ENCODE results near the gene SERF1B.
"Not testable (repeated sequence)": the region's sequence is repeated elsewhere in the genome, so short reads cannot be mapped to it uniquely, and the experiment has no call there.

Gene SERF1B

DNA sequence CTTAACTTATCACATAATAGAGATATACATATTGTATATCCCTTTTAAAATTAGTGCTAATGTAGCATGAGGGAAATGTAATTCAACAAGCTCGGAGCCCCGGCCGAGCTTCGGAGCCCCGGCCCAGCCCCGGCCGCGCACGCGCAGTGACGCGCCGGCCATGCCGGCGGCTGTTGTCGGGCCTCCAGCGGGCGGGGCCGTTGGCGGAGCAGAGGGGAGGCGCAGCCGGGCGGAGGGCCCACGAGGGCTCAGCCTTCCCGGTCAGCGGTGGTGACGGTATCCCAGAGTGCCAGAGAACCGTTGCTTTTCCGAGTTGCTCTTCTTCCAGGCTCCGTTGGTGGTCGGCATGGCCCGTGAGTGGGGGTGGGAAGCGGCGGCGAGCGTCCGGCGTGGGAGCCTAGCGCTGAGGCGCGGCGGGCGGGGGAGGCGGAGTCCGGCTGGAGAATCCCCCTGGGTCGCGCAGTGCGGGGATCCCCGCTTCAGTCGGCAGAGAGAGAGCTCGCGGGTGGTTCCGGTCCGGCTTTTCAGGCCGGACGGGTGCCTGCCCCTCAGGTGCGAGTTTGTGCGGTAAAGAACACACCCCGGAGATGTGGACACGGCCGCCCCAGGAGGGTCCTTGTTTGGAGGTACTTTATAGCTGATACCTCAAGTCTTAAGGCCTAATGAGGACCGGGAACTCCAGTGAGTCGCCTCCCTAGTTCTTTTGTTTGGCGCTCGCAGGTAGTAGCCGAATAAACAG is at the start of gene SERF1B:
Gene SERF1B (plus strand): TSS at position 146 of the 739 bp plus-strand sequence. CDS start 201 bp downstream, at position 347.
- DNase-seq = not testable (repeated sequence)

DNA sequence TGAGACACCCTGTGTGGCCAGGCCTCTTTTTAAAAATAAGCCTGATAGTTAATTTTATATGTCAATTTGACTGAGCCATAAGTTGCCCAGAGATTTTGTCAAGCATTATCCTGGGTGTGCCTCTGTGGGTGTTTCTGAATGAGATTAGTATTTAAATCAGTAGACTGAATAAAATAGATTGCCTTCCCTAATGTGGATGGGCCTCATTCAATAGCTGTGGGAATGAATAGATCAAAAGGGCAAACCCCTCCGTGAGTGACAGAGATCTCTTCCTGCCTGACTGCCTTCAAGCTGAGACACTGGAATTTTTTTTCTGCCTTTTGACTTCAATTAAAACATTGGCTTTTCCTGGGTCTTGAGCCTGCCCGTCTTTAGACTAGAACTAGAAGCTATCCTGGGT is 33.3 kb upstream of the SERF1B start:
- DNase-seq = not testable (repeated sequence)

DNA sequence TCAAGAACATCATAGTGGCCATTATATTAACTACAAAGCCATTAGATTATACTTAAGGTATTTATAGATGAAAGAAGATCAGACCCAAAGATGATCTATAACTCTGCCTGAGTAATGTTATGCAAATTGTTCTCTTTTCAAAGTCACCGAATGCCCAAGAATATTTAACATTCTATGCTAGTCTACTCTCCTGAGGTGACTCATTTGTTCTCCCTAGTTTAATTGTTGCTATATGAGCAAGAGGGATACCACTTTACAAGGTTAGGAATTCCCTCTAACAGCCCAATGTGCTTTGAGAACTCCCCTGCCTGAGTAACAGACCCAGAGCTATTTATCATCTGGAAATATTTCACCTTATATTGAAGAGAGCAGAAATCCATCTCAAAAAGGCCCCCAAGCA is 29.5 kb upstream of the SERF1B start:
- not testable (repeated sequence) for DNase-seq

DNA sequence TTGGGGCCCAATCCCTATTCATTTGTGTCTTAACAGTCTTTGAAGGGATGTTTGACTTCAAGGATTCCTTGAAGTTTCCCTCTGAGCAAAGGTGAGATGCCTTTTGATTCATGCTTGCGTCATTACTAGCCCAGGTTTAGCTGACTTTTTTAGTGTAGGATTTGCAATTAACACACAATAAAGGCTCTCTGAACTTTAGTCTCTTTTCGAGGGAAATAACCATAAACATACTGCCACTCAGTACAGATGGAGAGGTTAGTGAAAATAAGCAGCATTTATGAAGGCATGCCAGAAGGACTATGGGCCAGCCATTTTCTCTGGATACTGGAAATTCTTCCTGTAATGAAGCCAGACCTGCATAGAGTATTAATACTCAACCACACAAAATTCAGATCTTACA is 4.4 kb upstream of the SERF1B start:
- not testable (repeated sequence) for DNase-seq

DNA sequence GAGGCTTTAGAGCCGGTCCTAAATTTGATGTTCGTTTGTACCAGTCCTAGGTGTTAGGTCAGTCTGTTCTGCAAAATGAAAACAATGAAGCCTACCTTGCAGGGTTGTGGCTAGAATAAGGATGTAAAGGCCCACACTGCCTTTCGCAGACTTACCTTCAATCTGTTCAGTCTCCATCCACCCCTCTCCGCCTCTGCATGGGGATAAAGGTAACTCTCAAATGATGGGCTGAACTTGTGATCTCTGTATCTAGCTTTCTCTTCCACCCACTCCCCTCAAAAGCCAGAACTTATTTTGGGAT is 744 bp downstream of the SERF1B start:
- not testable (repeated sequence) for DNase-seq

DNA sequence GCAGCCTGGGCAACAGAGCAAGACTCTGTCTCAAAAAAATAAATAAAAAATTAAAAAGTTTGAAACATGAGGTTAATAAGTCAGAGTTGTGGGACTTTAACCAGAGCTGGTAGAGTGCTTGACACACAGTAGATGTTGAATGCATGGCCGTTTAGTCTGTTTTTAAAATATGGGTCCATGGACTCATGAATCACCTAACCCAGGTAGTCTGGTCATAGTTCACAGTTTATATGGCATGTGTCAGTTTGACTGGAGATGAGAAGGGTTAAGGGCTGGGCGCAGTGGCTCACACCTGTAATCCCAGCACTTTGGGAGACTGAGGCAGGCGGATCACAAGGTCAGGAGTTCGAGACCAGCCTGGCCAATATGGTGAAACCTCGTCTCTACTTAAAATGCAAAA is 6.2 kb downstream of the SERF1B start:
- not testable (repeated sequence) for DNase-seq

DNA sequence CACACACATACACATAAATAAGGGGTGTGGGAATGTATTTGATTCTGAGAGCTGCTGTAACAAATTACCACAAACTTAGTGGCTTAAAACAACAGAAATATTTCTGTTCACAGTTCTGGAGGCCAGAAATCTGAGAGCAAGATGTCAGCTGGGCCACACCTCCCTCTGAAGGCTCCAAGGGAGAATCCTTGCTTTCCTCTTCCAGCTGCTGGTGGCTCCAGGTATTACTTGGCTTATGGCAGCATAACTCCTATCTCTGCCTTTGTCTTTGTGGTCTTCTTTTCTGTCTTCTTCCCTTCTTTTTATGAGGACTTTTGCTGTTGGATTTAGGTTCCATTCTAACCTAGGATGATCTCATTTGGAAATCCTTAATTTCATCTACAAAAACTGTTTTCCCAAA is 16.4 kb downstream of the SERF1B start:
- DNase-seq = not testable (repeated sequence)

DNA sequence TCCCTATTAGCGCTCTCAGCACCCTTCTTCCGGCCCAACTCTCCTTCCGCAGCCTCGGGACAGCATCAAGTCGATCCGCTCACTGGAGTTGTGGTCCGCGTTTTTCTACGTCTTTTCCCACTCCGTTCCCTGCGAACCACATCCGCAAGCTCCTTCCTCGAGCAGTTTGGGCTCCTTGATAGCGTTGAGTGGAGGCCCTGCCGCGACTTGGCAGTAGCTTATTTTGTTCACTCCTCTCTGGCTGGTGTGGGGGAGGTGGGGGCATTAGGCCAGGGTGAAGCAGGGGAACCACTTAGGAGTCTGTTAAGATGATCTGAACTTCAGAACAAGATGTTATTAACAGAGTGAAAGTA is 24.7 kb downstream of the SERF1B start:
- DNase-seq = not testable (repeated sequence)

DNA sequence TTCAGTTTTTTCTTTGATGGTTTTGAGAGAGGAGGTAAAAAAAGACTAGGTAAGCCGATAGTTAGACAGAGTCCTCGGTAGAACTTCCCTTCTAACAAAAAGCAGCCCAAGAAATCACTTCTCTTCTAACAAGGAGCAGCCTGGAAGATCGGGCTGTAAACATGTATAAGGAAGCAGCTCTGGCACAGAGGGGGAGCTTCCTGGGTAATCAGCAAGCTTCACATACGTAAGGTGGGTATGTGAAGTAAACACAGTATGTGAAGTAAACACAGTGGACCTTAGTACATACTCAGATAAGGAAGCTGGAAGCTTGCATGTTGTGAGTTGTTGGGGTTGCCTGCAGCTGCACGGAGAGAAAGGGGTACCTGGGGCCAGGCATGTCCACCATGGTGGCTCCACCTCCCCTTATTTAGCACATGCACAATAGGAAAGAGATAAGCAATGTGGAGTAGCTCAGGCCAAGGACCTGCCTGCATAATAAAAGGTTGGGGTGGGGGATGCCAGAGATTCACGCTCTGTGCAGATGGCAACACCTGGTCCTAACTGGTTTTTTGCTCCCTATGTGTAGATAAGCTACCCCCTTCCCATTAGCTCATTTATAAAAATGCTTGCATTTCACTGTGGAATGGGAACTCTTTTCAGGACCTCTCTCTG is 31.4 kb downstream of the SERF1B start:
- not testable (repeated sequence) for DNase-seq

DNA sequence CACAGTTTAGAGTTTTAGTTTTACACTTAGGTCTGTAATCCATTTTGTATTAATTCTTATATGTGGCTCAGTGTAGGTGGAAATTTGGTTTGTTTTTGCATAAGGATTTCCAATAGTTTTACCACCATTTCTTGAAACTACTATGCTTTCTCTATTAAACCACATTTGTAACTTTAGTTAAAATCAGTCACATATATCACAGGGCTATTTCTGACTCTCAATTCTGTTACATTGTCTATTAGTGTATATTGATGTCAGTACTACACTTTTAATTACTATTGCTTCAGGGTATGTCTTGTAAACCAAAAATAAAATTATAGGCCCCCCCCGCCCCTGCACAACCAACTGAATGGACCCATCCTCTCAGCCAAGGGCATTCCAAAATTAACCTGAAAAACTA is 32.1 kb downstream of the SERF1B start:
- not testable (repeated sequence) for DNase-seq

DNA sequence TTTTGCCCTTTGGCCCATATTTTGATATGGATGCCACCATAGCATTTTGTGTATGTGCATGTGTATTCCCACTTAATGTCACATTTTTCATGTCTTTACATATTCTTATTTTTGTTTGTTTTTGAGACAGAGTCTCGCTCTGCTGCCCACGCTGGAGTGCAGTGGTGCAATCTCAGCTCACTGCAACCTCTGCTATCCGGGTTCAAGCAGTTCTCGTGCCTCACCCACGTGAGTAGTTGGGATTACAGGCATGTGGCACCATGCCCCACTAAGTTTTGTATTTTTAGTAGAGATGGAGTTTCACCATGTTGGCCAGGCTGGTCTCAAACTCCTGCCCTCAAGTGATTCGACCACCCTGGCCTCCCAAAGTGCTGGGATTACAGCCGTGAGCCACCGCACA is 52.6 kb downstream of the SERF1B start:
- not testable (repeated sequence) for DNase-seq

DNA sequence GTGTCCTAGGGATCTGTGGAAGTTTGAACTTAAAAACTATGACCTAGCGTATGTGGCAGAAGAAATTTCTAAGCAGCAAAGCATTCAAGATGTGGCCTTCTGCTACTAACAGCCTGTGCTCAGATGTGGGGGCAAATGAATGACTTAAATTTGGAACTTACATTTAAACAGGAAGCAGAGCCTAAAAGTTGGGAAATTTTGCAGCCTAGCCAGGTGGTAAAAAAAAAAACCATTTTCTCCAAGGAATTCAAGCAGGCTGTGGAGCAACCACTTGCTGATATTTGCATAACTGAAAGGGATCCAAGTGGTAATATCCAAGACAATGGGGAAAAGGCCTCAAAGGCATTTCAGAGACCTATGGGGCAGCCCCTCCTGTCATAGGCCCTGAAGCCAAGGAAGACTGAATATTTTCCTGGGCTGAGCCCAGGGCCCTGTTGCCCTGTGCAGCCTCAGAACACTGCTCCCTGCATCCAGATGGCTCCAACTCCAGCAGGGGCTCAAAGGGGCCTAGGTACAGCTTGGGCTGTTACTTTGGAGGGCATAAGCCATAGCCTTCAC is 63.9 kb downstream of the SERF1B start:
- DNase-seq = not testable (repeated sequence)

DNA sequence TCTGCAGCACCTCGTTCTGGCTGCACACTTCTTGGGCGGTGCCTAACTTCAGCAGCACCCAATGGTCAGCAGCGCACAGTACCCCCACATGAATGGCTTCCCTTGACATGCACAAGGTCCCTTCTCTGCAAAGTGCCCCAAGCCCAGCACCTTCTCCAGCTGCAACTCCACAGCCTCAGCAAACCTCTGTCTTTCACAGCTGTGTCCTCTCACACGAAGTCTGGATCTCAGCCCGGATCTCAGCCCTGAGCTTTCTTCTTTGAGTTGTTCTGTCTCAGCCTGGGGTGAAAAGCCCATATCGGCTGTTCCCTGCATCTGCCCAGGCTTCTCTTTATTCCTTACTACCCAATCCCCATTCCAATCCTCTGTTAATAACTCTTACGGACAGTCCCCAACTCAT is 66.7 kb downstream of the SERF1B start:
- DNase-seq = not testable (repeated sequence)
